K562 (cell line): ENCODE results near the gene LY6G5B. TPM values are rescaled to one million over a fixed set of nuclear protein-coding genes. Genes with fewer than 3 reads are reported as not detected.
A peak's percentile ranks its signal among the peaks of the same experiment; 100 is the strongest.

ENCODE experiments used
- ATAC-seq: fragments of 200-7000 bp; cut with Tn5 transposase; 3 replicates; pipeline ENCODE4 v1.9.1; 2020; ENCODE audit warnings: moderate library complexity
- BruUV-seq: library from RNA; stranded (reverse); fragments of 400-500 nt; replicated peaks from 2 replicates; lab custom pipeline; 2021; lab: Mats Ljungman, UMichigan
- CTCF ChIA-PET: fragments of 300-600 bp; formaldehyde crosslinking; extraction: SDS; loops from one replicate; lab custom pipeline; 2021; ENCODE audit warnings: low intra/inter-chr PET ratio; lab: Yijun Ruan, JAX
- POLR2A ChIA-PET: fragments of 300-600, 350-650 bp; sonication (Branson Sonifier 250); formaldehyde crosslinking; extraction: SDS; loops from one replicate; lab custom pipeline; 2021; ENCODE audit warnings: antibody characterized with exemption, inconsistent platforms; lab: Yijun Ruan, JAX
- DNase-seq, 4 experiments: peaks; one replicate each; pipeline versions ENCODE4 v3.0.0 to v3.0.0-alpha.2; 2011 to 2018; ENCODE audit warnings: low spot score in 3 of 4, mixed read lengths in 3 of 4; ENCODE audit errors: extremely low read depth in 1 of 4
- FAIRE-seq: peaks from 2 replicates; lab custom pipeline; 2011; peaks lifted over from hg19 to GRCh38; lab: Jason Lieb, UNC
- H2AFZ ChIP-seq: 2 replicates; pipeline ENCODE4 v1.6.0; 2011; ENCODE audit warnings: low read depth, low read length, control low read depth, inconsistent platforms
- H3K27ac ChIP-seq: fragments of 200-600 bp; 3 replicates; pipeline ENCODE4 v1.8.0; 2011; ENCODE audit warnings: low read depth, mild to moderate bottlenecking, control low read depth, inconsistent platforms, low read length, moderate library complexity, mixed read lengths; ENCODE audit errors: extremely low read depth
- H3K27me3 ChIP-seq, 2 experiments: fragments of 300-600 bp in 1 of 2; 2 replicates in 1 of 2; 3 replicates in 1 of 2; pipeline versions ENCODE4 v1.6.0 to v1.8.0; 2011; ENCODE audit warnings: inconsistent platforms in 2 of 2, low read length in 2 of 2, mild to moderate bottlenecking in 1 of 2, mixed read lengths in 1 of 2, moderate library complexity in 1 of 2; ENCODE audit not compliant: control insufficient read depth in 2 of 2, insufficient read depth in 2 of 2
- H3K36me3 ChIP-seq: fragments of 300-600 bp; 3 replicates; pipeline ENCODE4 v1.8.0; 2011; ENCODE audit warnings: mild to moderate bottlenecking, low read length, inconsistent platforms; ENCODE audit not compliant: control insufficient read depth, insufficient read depth
- H3K4me1 ChIP-seq, 2 experiments: fragments of 200-600 bp in 1 of 2; replicated peaks in 1 of 2; 2 replicates in 1 of 2; 3 replicates in 1 of 2; pipeline versions ENCODE4 v1.5.1 to v1.8.0; 2011; ENCODE audit warnings: inconsistent platforms in 2 of 2, low read length in 2 of 2, mild to moderate bottlenecking in 1 of 2, mixed read lengths in 1 of 2, moderate library complexity in 1 of 2; ENCODE audit not compliant: control insufficient read depth in 2 of 2, insufficient read depth in 2 of 2
- H3K4me2 ChIP-seq: 2 replicates; pipeline ENCODE4 v1.6.1; 2011; ENCODE audit warnings: low read length, control low read depth, inconsistent platforms, mixed read lengths; ENCODE audit not compliant: insufficient read depth
- H3K4me3 ChIP-seq: fragments of 200-600 bp; sonication (generic), shearing (Covaris generic); 2 replicates; pipeline ENCODE4 v1.5.1; 2016; ENCODE audit warnings: control low read depth, inconsistent platforms
- H3K79me2 ChIP-seq: fragments of 200-600 bp; 3 replicates; pipeline ENCODE4 v1.8.0; 2011; ENCODE audit warnings: low read length, inconsistent platforms; ENCODE audit not compliant: control insufficient read depth, insufficient read depth
- H3K9ac ChIP-seq, 2 experiments: 2 replicates each; pipeline versions ENCODE4 v1.6.0 to v1.6.1; 2011; ENCODE audit warnings: low read depth in 2 of 2, low read length in 2 of 2, control low read depth in 1 of 2, inconsistent platforms in 1 of 2, mild to moderate bottlenecking in 1 of 2, mixed read lengths in 1 of 2; ENCODE audit not compliant: insufficient read depth in 1 of 2
- H3K9me1 ChIP-seq: one replicate; pipeline ENCODE4 v1.6.0; 2011; ENCODE audit warnings: inconsistent platforms, mild to moderate bottlenecking, low read length, moderate library complexity; ENCODE audit not compliant: control insufficient read depth, insufficient read depth
- H3K9me3 ChIP-seq: replicated peaks from 2 replicates; pipeline ENCODE4 v1.5.1; 2011; ENCODE audit warnings: low read depth, low read length, inconsistent platforms; ENCODE audit not compliant: control insufficient read depth, insufficient read depth
- H4K20me1 ChIP-seq: replicated peaks from 2 replicates; pipeline ENCODE4 v1.6.1; 2011; ENCODE audit warnings: low read length, inconsistent platforms, mixed read lengths; ENCODE audit not compliant: control insufficient read depth, insufficient read depth
- BACH1 ChIP-seq: fragments of 200-800 bp; sonication (Bioruptor generic); IDR thresholded peaks from 2 replicates; pipeline ENCODE4 v1.6.1; 2016; ENCODE audit warnings: missing genetic modification characterization, missing compliant biosample characterization
- HDGF ChIP-seq: fragments of 450-650 bp; IDR thresholded peaks from 2 replicates; pipeline ENCODE4 v1.6.1; 2016
- KLF1 ChIP-seq: fragments of 450-650 bp; IDR thresholded peaks from 2 replicates; pipeline ENCODE4 v1.6.1; 2016; ENCODE audit warnings: missing genetic modification characterization, missing compliant biosample characterization
- LEF1 ChIP-seq: fragments of 450-650 bp; IDR thresholded peaks from 2 replicates; pipeline ENCODE4 v1.6.1; 2016; ENCODE audit warnings: mild to moderate bottlenecking
- MNT ChIP-seq, 2 experiments: fragments of 450-650 bp; conservative IDR thresholded peaks; 2 replicates each; pipeline ENCODE4 v1.6.1; 2017; ENCODE audit warnings: mild to moderate bottlenecking in 2 of 2, moderate library complexity in 2 of 2
- MTA2 ChIP-seq: fragments of 450-650 bp; IDR thresholded peaks from 2 replicates; pipeline ENCODE4 v1.6.1; 2016; ENCODE audit warnings: low read depth
- NFXL1 ChIP-seq: fragments of 450-650 bp; formaldehyde crosslinking; IDR thresholded peaks from 2 replicates; pipeline ENCODE4 v1.4.0; 2021; ENCODE audit warnings: mild to moderate bottlenecking
- PHB2 ChIP-seq: fragments of 450-650 bp; IDR thresholded peaks from 2 replicates; pipeline ENCODE4 v1.6.1; 2017; ENCODE audit warnings: low read depth
- PML ChIP-seq: IDR thresholded peaks from 2 replicates; pipeline ENCODE4 v1.6.1; 2012; ENCODE audit warnings: low read length, inconsistent platforms
- SETDB1 ChIP-seq: IDR thresholded peaks from one replicate; pipeline ENCODE4 v1.6.1; 2012; ENCODE audit warnings: low read length, control low read depth, inconsistent platforms
- SMAD3 ChIP-seq: fragments of 450-650 bp; formaldehyde crosslinking; conservative IDR thresholded peaks from 2 replicates; pipeline ENCODE4 v1.4.0; 2020; ENCODE audit warnings: mild to moderate bottlenecking
- SMARCC2 ChIP-seq: fragments of 450-650 bp; IDR thresholded peaks from 2 replicates; pipeline ENCODE4 v1.6.1; 2017; ENCODE audit warnings: antibody characterized with exemption, moderate library complexity, mild to moderate bottlenecking, low read depth
- STAT6 ChIP-seq: sonication (generic); formaldehyde crosslinking; IDR thresholded peaks from 2 replicates; pipeline ENCODE4 v1.8.1; 2023; ENCODE audit warnings: mild to moderate bottlenecking, missing genetic modification reagents
- TAL1 ChIP-seq: fragments of 450-650 bp; IDR thresholded peaks from 2 replicates; pipeline ENCODE4 v1.6.1; 2016; ENCODE audit warnings: mild to moderate bottlenecking
- TFE3 ChIP-seq: fragments of 450-650 bp; formaldehyde crosslinking; IDR thresholded peaks from 2 replicates; pipeline ENCODE4 v1.4.0; 2020; ENCODE audit warnings: mild to moderate bottlenecking, mixed read lengths
- ZFPM2 ChIP-seq: fragments of 250-450 bp; sonication (Bioruptor Pico); IDR thresholded peaks from 2 replicates; pipeline ENCODE4 v1.5.1; 2022; ENCODE audit warnings: mild to moderate bottlenecking
- WGBS: fragments of 100-300 bp; shearing (Covaris generic); methylation state at CpG from one replicate; pipeline ENCODE4 v1.1.6; 2016; ENCODE audit warnings: low coverage, mixed read lengths; ENCODE audit not compliant: insufficient coverage; ENCODE audit errors: missing lambda C conversion rate; 5-methylcytosine and 5-hydroxymethylcytosine counted together
- in situ Hi-C: fragments of 300-500 bp; cut with MboI; formaldehyde crosslinking; loops from 4 replicates; pipeline ENCODE4 v1.15.0; 2018; ENCODE audit warnings: inconsistent platforms, mixed read lengths
- intact Hi-C: fragments of 100-400 bp; cut with micrococcal nuclease; formaldehyde crosslinking; loops from 2 replicates; pipeline ENCODE4 v1.14.2; 2022
- polyA plus RNA-seq, 8 experiments: library from polyadenylated mRNA; depleted of rRNA in 4 of 8; stranded (reverse) in 5 of 8; unstranded in 3 of 8; fragments of >200 nt; fragmentation: Nextera tagmentation in 2 of 8; fragmentation: Illumina TruSeq in 1 of 8; extraction: Ambion mirVana in 2 of 8; extraction: Trizol in 1 of 8; gene quantifications; 2 replicates each; pipeline versions ENCODE4 v1.2.1 to v1.2.3, GENCODE V29; 2011 to 2014; ENCODE audit warnings: inconsistent platforms in 1 of 8, missing spikeins in 1 of 8
- total RNA-seq, 7 experiments: library from RNA; depleted of rRNA in 6 of 7; stranded (reverse); fragments of >200 nt in 6 of 7; fragmentation: Illumina TruSeq in 2 of 7; extraction: Trizol in 2 of 7; gene quantifications; 2 replicates each; pipeline versions ENCODE4 v1.2.1 to v1.2.3, GENCODE V29; 2011 to 2021; ENCODE audit warnings: low replicate concordance in 1 of 7

Gene LY6G5B
- total and polyA plus RNA-seq, 9 of the 15 experiments (the other 6 are each of a cell fraction or from before 2014, with no cell fraction given) = 6.0 to 27.0 (median 7.5) TPM

- H3K9me3 ChIP-seq = no peaks in the 10 kb centered on the region
- peaks cover 8% of the 10 kb centered on the region; the same call in 1 of the 2 replicates for H4K20me1 ChIP-seq
- no peaks in the 10 kb centered on the region for H3K27me3 ChIP-seq
- H3K36me3 ChIP-seq = peaks cover 59% of the 10 kb centered on the region
- peak within 1 kb of the TSS; percentile 80 to 93 for H3K9ac ChIP-seq
- DNase-seq (peak; percentile 93 to 99 (median 96)), ATAC-seq (peak; percentile 82), FAIRE-seq (peak; percentile 80)
- in situ Hi-C loops = loop anchor here (5.0 kb wide), 2 partner anchors 113 to 202 kb away; partner anchors contain the start of genes ATP6V1G2, NEU1 and NFKBIL1
- peaks cover 84% of the 10 kb centered on the region for H3K79me2 ChIP-seq
- H3K27ac ChIP-seq = peak within 1 kb of the TSS; percentile 80
- H3K4me3 ChIP-seq = peak within 1 kb of the TSS; percentile 52
- ChIA-PET CTCF (no interaction called here), POLR2A (interaction anchor here (0.6 to 9.8 kb wide), 42 partner anchors 8 to 1311 kb away, joined by 3 to 267 read pairs (median 5); partner anchors contain the start of genes ABHD16A, APOM, BAG6 and CLIC1)
- no peaks in the 10 kb centered on the region for H3K9me1 ChIP-seq
- WGBS = 1% methylated on average over 52 of the region's 52 CpGs
- H3K4me2 ChIP-seq = peak within 1 kb of the TSS; percentile 98
- BruUV-seq = TSS peak; percentile 5
- H2AFZ ChIP-seq = peak within 1 kb of the TSS; percentile 41
- peaks cover 47 to 65% of the 10 kb centered on the region in 2 experiments for H3K4me1 ChIP-seq
- intact Hi-C loops = loop anchor here (1.0 to 10.0 kb wide), 2 partner anchors 8 to 514 kb away; partner anchors contain the start of genes AGPAT1, BAG6 and RNF5
- no peak for TF ChIP-seq TAL1
- no peak for TF ChIP-seq SETDB1
- TF ChIP-seq BACH1 (tag) = no peak
- TF ChIP-seq STAT6 (CRISPR knock-in tag) = no peak; the same call in 1 of the 2 replicates
- peak; percentile 93 for TF ChIP-seq ZFPM2 (CRISPR knock-in tag)
- 0 out of 2 replicates have a peak, but pooled peaks have one; percentile 56 for TF ChIP-seq KLF1 (tag)
- peak; percentile 90 for TF ChIP-seq PML
- no peak for TF ChIP-seq NFXL1 (CRISPR knock-in tag)
- TF ChIP-seq MTA2 = peak; percentile 12; the same call in 1 of the 2 replicates
- 0 out of 2 replicates have a peak, but pooled peaks have one; percentile 1 for TF ChIP-seq SMAD3 (CRISPR knock-in tag)
- no peak for TF ChIP-seq PHB2
- TF ChIP-seq LEF1 = no peak
- no peak; the same call in 1 of the 2 replicates for TF ChIP-seq TFE3 (CRISPR knock-in tag)
- TF ChIP-seq MNT (conservative IDR thresholded peaks at IDR 0.05) = no peak
- peak; percentile 59; the same call in 1 of the 2 replicates for TF ChIP-seq HDGF
- TF ChIP-seq SMARCC2 = no peak; the same call in 1 of the 2 replicates
Measured at GRCh38 chr6:31660381-31661261, 9.2 kb upstream of the LY6G5B start, which contains the start of gene C6orf47. Gene C6orf47, minus strand, starts transcription at chr6:31660778. Its CDS starts 831 bp downstream, at chr6:31659947.
